Activated T-cell treated with anti-CD3 and anti-CD28 coated beads, Interleukin-2, amount 50 U/mL, for 72 hours (primary cell): Measurements from ENCODE around the gene OSGIN1. TPM values are rescaled to one million over a fixed set of nuclear protein-coding genes. Genes with fewer than 3 reads are reported as not detected.
A peak's percentile ranks its signal among the peaks of the same experiment; 100 is the strongest.

Experiments
- ATAC-seq, 2 donors: fragments of 150-1000 bp; cut with Tn5 transposase; replicated peaks in 1 of 2; 2 replicates each; pipeline ENCODE4 v1.10.0; 2021; ENCODE audit warnings: moderate library complexity in 2 of 2, mild to moderate bottlenecking in 1 of 2
- DNase-seq, 2 donors: peaks; one replicate each; pipeline ENCODE4 v3.0.0; 2021 to 2022; ENCODE audit warnings: mixed read lengths in 1 of 2
- H3K27ac Mint-ChIP-seq: one replicate; pipeline ENCODE4 v1.8.0; 2022; ENCODE audit warnings: mild to moderate bottlenecking, moderate library complexity, mixed read lengths
- H3K27me3 Mint-ChIP-seq: one replicate; pipeline ENCODE4 v1.8.0; 2022; ENCODE audit warnings: low read depth, mixed read lengths
- H3K36me3 Mint-ChIP-seq, 2 donors: one replicate each; pipeline ENCODE4 v1.8.0; 2022; ENCODE audit warnings: mixed read lengths in 2 of 2, mild to moderate bottlenecking in 1 of 2; ENCODE audit not compliant: insufficient read depth in 2 of 2
- H3K4me1 Mint-ChIP-seq: one replicate; pipeline ENCODE4 v1.8.0; 2022; ENCODE audit warnings: low read depth, mixed read lengths
- H3K4me3 Mint-ChIP-seq, 2 donors: one replicate each; pipeline ENCODE4 v1.8.0; 2022; ENCODE audit warnings: mild to moderate bottlenecking in 2 of 2, mixed read lengths in 2 of 2, moderate library complexity in 2 of 2
- H3K9me3 Mint-ChIP-seq, 2 donors: one replicate each; pipeline ENCODE4 v1.8.0; 2022; ENCODE audit warnings: mixed read lengths in 2 of 2
- total RNA-seq, 2 donors: library from RNA; stranded (reverse); gene quantifications; one replicate each; pipeline ENCODE4 v1.2.3, GENCODE V29; 2022

The OSGIN1 gene
- 1 to 10 TPM in 1 of 2 donors, under 1 TPM in 1; 0.67 to 2.4 TPM for total RNA-seq

GRCh38 chr16:83952940-83953795 is at the start of gene OSGIN1:
Gene OSGIN1, plus strand, starts transcription at chr16:83953240. Its CDS starts 4,432 bp downstream, at chr16:83957672.
- ATAC-seq: peak; percentile 90 to 94
- DNase-seq: peak; percentile 85
- H3K9me3 Mint-ChIP-seq: no peaks in the 10 kb centered on the region
- peaks cover 12% of the 10 kb centered on the region for H3K27me3 Mint-ChIP-seq
- H3K27ac Mint-ChIP-seq: no peak within 1 kb of the TSS
- peak within 1 kb of the TSS; percentile 81 to 84 for H3K4me3 Mint-ChIP-seq
- no peaks in the 10 kb centered on the region for H3K36me3 Mint-ChIP-seq
- H3K4me1 Mint-ChIP-seq: peaks cover 16% of the 10 kb centered on the region

GRCh38 chr16:83903751-83904150 is 49.3 kb upstream of the OSGIN1 start:
- ATAC-seq (no peak), DNase-seq (no peak)
- H3K27me3 Mint-ChIP-seq: no peaks in the 10 kb centered on the region
- peaks cover 25% of the 10 kb centered on the region for H3K4me1 Mint-ChIP-seq
- H3K9me3 Mint-ChIP-seq: no peaks in the 10 kb centered on the region
- no peak overlapping the region for H3K4me3 Mint-ChIP-seq
- H3K27ac Mint-ChIP-seq: no peak overlapping the region
- H3K36me3 Mint-ChIP-seq: peaks cover 2 to 3% of the 10 kb centered on the region in 2 donors

- Mint-ChIP-seq H3K9me3 (no peaks in the 10 kb centered on the region), H3K4me1 (peaks cover 6% of the 10 kb centered on the region), H3K4me3 (no peak overlapping the region), H3K36me3 (peaks cover 0 to 2% of the 10 kb centered on the region in 2 donors), H3K27me3 (no peaks in the 10 kb centered on the region), H3K27ac (no peak overlapping the region)
- DNase-seq (no peak), ATAC-seq (no peak)
Observed at GRCh38 chr16:83906683-83907082, 46.4 kb upstream of the OSGIN1 start.

- Mint-ChIP-seq H3K36me3 (peaks cover 0 to 4% of the 10 kb centered on the region in 2 donors), H3K27ac (no peak overlapping the region), H3K4me3 (no peak overlapping the region), H3K9me3 (no peaks in the 10 kb centered on the region), H3K27me3 (no peaks in the 10 kb centered on the region), H3K4me1 (peaks cover 6% of the 10 kb centered on the region)
- no peak for DNase-seq
- ATAC-seq: no peak
Observed at GRCh38 chr16:83907111-83907510, 45.9 kb upstream of the OSGIN1 start.

GRCh38 chr16:83907631-83908250 is 45.3 kb upstream of the OSGIN1 start:
- H3K9me3 Mint-ChIP-seq: no peaks in the 10 kb centered on the region
- no peak for DNase-seq
- peaks cover 0 to 4% of the 10 kb centered on the region in 2 donors for H3K36me3 Mint-ChIP-seq
- no peak for ATAC-seq
- no peaks in the 10 kb centered on the region for H3K27me3 Mint-ChIP-seq
- H3K4me3 Mint-ChIP-seq: no peak overlapping the region
- H3K4me1 Mint-ChIP-seq: peaks cover 2% of the 10 kb centered on the region
- H3K27ac Mint-ChIP-seq: no peak overlapping the region

- no peak for DNase-seq
- H3K27ac Mint-ChIP-seq: no peak overlapping the region
- no peak for ATAC-seq
- no peaks in the 10 kb centered on the region for H3K4me1 Mint-ChIP-seq
- no peaks in the 10 kb centered on the region for H3K9me3 Mint-ChIP-seq
- H3K36me3 Mint-ChIP-seq: peaks cover 0 to 4% of the 10 kb centered on the region in 2 donors
- H3K27me3 Mint-ChIP-seq: no peaks in the 10 kb centered on the region
- H3K4me3 Mint-ChIP-seq: no peak overlapping the region
Observed at GRCh38 chr16:83908798-83909197, 44.2 kb upstream of the OSGIN1 start.

GRCh38 chr16:83911290-83911689 is 41.8 kb upstream of the OSGIN1 start:
- H3K4me3 Mint-ChIP-seq: no peak overlapping the region
- DNase-seq (no peak), ATAC-seq (no peak)
- H3K9me3 Mint-ChIP-seq: peaks cover 0 to 2% of the 10 kb centered on the region in 2 donors
- no peak overlapping the region for H3K27ac Mint-ChIP-seq
- no peaks in the 10 kb centered on the region for H3K27me3 Mint-ChIP-seq
- peaks cover 0 to 4% of the 10 kb centered on the region in 2 donors for H3K36me3 Mint-ChIP-seq
- no peaks in the 10 kb centered on the region for H3K4me1 Mint-ChIP-seq

GRCh38 chr16:83912519-83913244 is 40.4 kb upstream of the OSGIN1 start:
- no peak overlapping the region for H3K4me3 Mint-ChIP-seq
- no peaks in the 10 kb centered on the region for H3K4me1 Mint-ChIP-seq
- ATAC-seq: no peak
- H3K36me3 Mint-ChIP-seq: peaks cover 1 to 4% of the 10 kb centered on the region in 2 donors
- no peak for DNase-seq
- no peaks in the 10 kb centered on the region for H3K27me3 Mint-ChIP-seq
- no peak overlapping the region for H3K27ac Mint-ChIP-seq
- peaks cover 0 to 2% of the 10 kb centered on the region in 2 donors for H3K9me3 Mint-ChIP-seq

- DNase-seq (no peak), ATAC-seq (no peak)
Observed at GRCh38 chr16:83913245-83913633, 39.8 kb upstream of the OSGIN1 start.

GRCh38 chr16:83914091-83914710 is 38.8 kb upstream of the OSGIN1 start:
- Mint-ChIP-seq H3K27me3 (no peaks in the 10 kb centered on the region), H3K9me3 (peaks cover 0 to 2% of the 10 kb centered on the region in 2 donors), H3K4me1 (no peaks in the 10 kb centered on the region), H3K27ac (no peak overlapping the region), H3K4me3 (no peak overlapping the region), H3K36me3 (peaks cover 4 to 10% of the 10 kb centered on the region in 2 donors)
- no peak for DNase-seq
- ATAC-seq: no peak

More at GRCh38 chr16:83913245-83913633, 39.8 kb upstream of the OSGIN1 start:
- Mint-ChIP-seq H3K4me3 (no peak overlapping the region), H3K9me3 (peaks cover 0 to 2% of the 10 kb centered on the region in 2 donors), H3K4me1 (no peaks in the 10 kb centered on the region), H3K36me3 (peaks cover 3 to 4% of the 10 kb centered on the region in 2 donors), H3K27me3 (no peaks in the 10 kb centered on the region), H3K27ac (no peak overlapping the region)

GRCh38 chr16:83915081-83915480 is 38.0 kb upstream of the OSGIN1 start:
- H3K27ac Mint-ChIP-seq: no peak overlapping the region
- no peak overlapping the region for H3K4me3 Mint-ChIP-seq
- H3K36me3 Mint-ChIP-seq: peaks cover 2 to 15% of the 10 kb centered on the region in 2 donors
- DNase-seq: no peak
- H3K9me3 Mint-ChIP-seq: peaks cover 0 to 2% of the 10 kb centered on the region in 2 donors
- no peak for ATAC-seq
- H3K27me3 Mint-ChIP-seq: no peaks in the 10 kb centered on the region
- H3K4me1 Mint-ChIP-seq: no peaks in the 10 kb centered on the region

- DNase-seq: no peak
- Mint-ChIP-seq H3K9me3 (peaks cover 0 to 2% of the 10 kb centered on the region in 2 donors), H3K27ac (no peak overlapping the region), H3K27me3 (no peaks in the 10 kb centered on the region), H3K36me3 (peaks cover 2 to 15% of the 10 kb centered on the region in 2 donors), H3K4me3 (no peak overlapping the region), H3K4me1 (no peaks in the 10 kb centered on the region)
- no peak for ATAC-seq
Observed at GRCh38 chr16:83915491-83915890, 37.5 kb upstream of the OSGIN1 start.
